GM21367 (cell line): ENCODE results near the gene GRIK2.

Experiments used
- ATAC-seq: cut with Tn5 transposase; IDR thresholded peaks from one replicate; pipeline ENCODE4 v1.9.1; 2021; ENCODE audit not compliant: unreplicated experiment

Gene GRIK2

GRCh38 chr6:101537753-101538316, 144.3 kb downstream of the GRIK2 start:
- no peak for ATAC-seq

- no peak for ATAC-seq
Observed at GRCh38 chr6:101539510-101540245, 146.2 kb downstream of the GRIK2 start.

GRCh38 chr6:101541894-101542293, 148.4 kb downstream of the GRIK2 start:
- no peak for ATAC-seq

GRCh38 chr6:101543796-101544195, 150.3 kb downstream of the GRIK2 start:
- ATAC-seq = no peak

- no peak for ATAC-seq
Observed at GRCh38 chr6:101544286-101544685, 150.8 kb downstream of the GRIK2 start.

GRCh38 chr6:101545191-101545590, 151.7 kb downstream of the GRIK2 start:
- ATAC-seq = no peak

- ATAC-seq = no peak
Observed at GRCh38 chr6:101550451-101550850, 156.9 kb downstream of the GRIK2 start.

GRCh38 chr6:101554231-101554630, 160.7 kb downstream of the GRIK2 start:
- no peak for ATAC-seq

- no peak for ATAC-seq
Observed at GRCh38 chr6:101558712-101559111, 165.2 kb downstream of the GRIK2 start.

GRCh38 chr6:101572627-101573026, 179.1 kb downstream of the GRIK2 start:
- no peak for ATAC-seq

GRCh38 chr6:101577091-101577490, 183.6 kb downstream of the GRIK2 start:
- no peak for ATAC-seq

GRCh38 chr6:101578306-101578705, 184.8 kb downstream of the GRIK2 start:
- no peak for ATAC-seq

- no peak for ATAC-seq
Observed at GRCh38 chr6:101582792-101583191, 189.3 kb downstream of the GRIK2 start.

- no peak for ATAC-seq
Observed at GRCh38 chr6:101585501-101585900, 192.0 kb downstream of the GRIK2 start.

GRCh38 chr6:101588343-101588742, 194.8 kb downstream of the GRIK2 start:
- ATAC-seq = no peak

GRCh38 chr6:101595276-101595675, 201.8 kb downstream of the GRIK2 start:
- no peak for ATAC-seq

- no peak for ATAC-seq
Observed at GRCh38 chr6:101597693-101598092, 204.2 kb downstream of the GRIK2 start.

- no peak for ATAC-seq
Observed at GRCh38 chr6:101605426-101605825, 211.9 kb downstream of the GRIK2 start.

GRCh38 chr6:101605874-101606273, 212.4 kb downstream of the GRIK2 start:
- no peak for ATAC-seq

- no peak for ATAC-seq
Observed at GRCh38 chr6:101607111-101607690, 213.7 kb downstream of the GRIK2 start.

- ATAC-seq = no peak
Observed at GRCh38 chr6:101608703-101609102, 215.2 kb downstream of the GRIK2 start.

- no peak for ATAC-seq
Observed at GRCh38 chr6:101613556-101613955, 220.0 kb downstream of the GRIK2 start.
